Loucy (cell line): Measurements from ENCODE around the gene LUZP4.

Experiments used
- CTCF ChIP-seq: fragments of 200-600 bp; sonication (generic); conservative IDR thresholded peaks from 2 replicates; pipeline ENCODE4 v1.5.1; 2014; ENCODE audit warnings: mild to moderate bottlenecking, antibody characterized with exemption, low read length
- EZH2phosphoT487 ChIP-seq: fragments of 200-600 bp; IDR thresholded peaks from 2 replicates; pipeline ENCODE4 v1.6.1; 2018; ENCODE audit warnings: antibody characterized with exemption, mild to moderate bottlenecking, moderate library complexity, borderline replicate concordance

GRCh38 chrX:115289465-115289864, at the start of gene LUZP4:
- TF ChIP-seq CTCF (no peak), EZH2phosphoT487 (no peak)
